Liver (tissue), 9 donors: ENCODE measurements around the gene ARMC9. TPM values are rescaled to one million over a fixed set of nuclear protein-coding genes. Genes with fewer than 3 reads are reported as not detected.

Experiments used
- DNase-seq: peaks from one replicate; pipeline ENCODE4 v3.0.0-alpha.2; 2017; ENCODE audit warnings: low spot score
- H3K27ac ChIP-seq, 2 donors: one replicate each; pipeline ENCODE4 v1.7.0; 2013; ENCODE audit warnings: inconsistent platforms in 2 of 2, low read length in 2 of 2, control low read depth in 1 of 2, low read depth in 1 of 2, mild to moderate bottlenecking in 1 of 2
- H3K27me3 ChIP-seq, 4 donors: one replicate each; pipeline versions ENCODE4 v1.6.1 to v1.7.0; 2013; ENCODE audit warnings: low read length in 3 of 4, inconsistent platforms in 1 of 4, mild to moderate bottlenecking in 1 of 4, moderate library complexity in 1 of 4; ENCODE audit not compliant: control insufficient read depth in 4 of 4, insufficient read depth in 4 of 4
- H3K36me3 ChIP-seq, 4 donors: one replicate each; pipeline versions ENCODE4 v1.6.1 to v1.7.0; 2013; ENCODE audit warnings: low read length in 3 of 4, mild to moderate bottlenecking in 3 of 4, low read depth in 1 of 4, moderate library complexity in 1 of 4; ENCODE audit not compliant: control insufficient read depth in 4 of 4, insufficient read depth in 3 of 4
- H3K4me1 ChIP-seq, 4 donors: one replicate each; pipeline versions ENCODE4 v1.6.1 to v1.7.0; 2013; ENCODE audit warnings: low read length in 3 of 4, mild to moderate bottlenecking in 3 of 4, moderate library complexity in 1 of 4; ENCODE audit not compliant: control insufficient read depth in 4 of 4, insufficient read depth in 4 of 4
- H3K4me3 ChIP-seq, 3 donors: one replicate each; pipeline versions ENCODE4 v1.6.1 to v1.7.0; 2013; ENCODE audit warnings: low read length in 3 of 3, control low read depth in 1 of 3, low read depth in 1 of 3, mild to moderate bottlenecking in 1 of 3
- H3K9ac ChIP-seq, 2 donors: one replicate each; pipeline ENCODE4 v1.7.0; 2013; ENCODE audit warnings: low read length in 2 of 2, mild to moderate bottlenecking in 2 of 2, moderate library complexity in 2 of 2, control low read depth in 1 of 2, low read depth in 1 of 2
- H3K9me3 ChIP-seq, 4 donors: one replicate each; pipeline versions ENCODE4 v1.6.1 to v1.7.0; 2013; ENCODE audit warnings: low read length in 3 of 4; ENCODE audit not compliant: control insufficient read depth in 4 of 4
- ATF3 ChIP-seq: IDR thresholded peaks from 2 replicates; pipeline ENCODE4 v1.6.1; 2016; ENCODE audit warnings: antibody characterized with exemption
- CTCF ChIP-seq: fragments of 150-350 bp; IDR thresholded peaks from 2 replicates; pipeline ENCODE4 v1.5.1; 2017; ENCODE audit warnings: improper control_type of control experiment, low read depth, low read length; ENCODE audit not compliant: missing input control
- EGR1 ChIP-seq, 2 donors: IDR thresholded peaks; 2 replicates each; pipeline ENCODE4 v1.6.1; 2016 to 2018; ENCODE audit warnings: antibody characterized with exemption in 2 of 2, low read depth in 2 of 2
- FOXA2 ChIP-seq: IDR thresholded peaks from 2 replicates; pipeline ENCODE4 v1.6.1; 2016; ENCODE audit warnings: antibody characterized with exemption
- GABPA ChIP-seq, 2 donors: IDR thresholded peaks in 1 of 2; conservative IDR thresholded peaks in 1 of 2; 2 replicates each; pipeline ENCODE4 v1.6.1; 2016; ENCODE audit warnings: antibody characterized with exemption in 2 of 2, mild to moderate bottlenecking in 1 of 2, moderate library complexity in 1 of 2
- HNF4A ChIP-seq, 2 donors: conservative IDR thresholded peaks; 2 replicates each; pipeline ENCODE4 v1.6.1; 2016; ENCODE audit warnings: antibody characterized with exemption in 2 of 2, mild to moderate bottlenecking in 2 of 2
- HNF4G ChIP-seq: IDR thresholded peaks from 2 replicates; pipeline ENCODE4 v1.6.1; 2016; ENCODE audit warnings: antibody characterized with exemption
- NR2F2 ChIP-seq: IDR thresholded peaks from 2 replicates; pipeline ENCODE4 v1.6.1; 2016; ENCODE audit warnings: antibody characterized with exemption
- RAD21 ChIP-seq, 2 donors: IDR thresholded peaks; 2 replicates each; pipeline ENCODE4 v1.6.1; 2016; ENCODE audit warnings: antibody characterized with exemption in 2 of 2, mild to moderate bottlenecking in 2 of 2
- TAF1 ChIP-seq: conservative IDR thresholded peaks from 2 replicates; pipeline ENCODE4 v1.6.1; 2016; ENCODE audit warnings: antibody characterized with exemption, mild to moderate bottlenecking
- YY1 ChIP-seq: IDR thresholded peaks from 2 replicates; pipeline ENCODE4 v1.6.1; 2016; ENCODE audit warnings: antibody characterized with exemption, mild to moderate bottlenecking
- WGBS: extraction: QIAGEN DNeasy Blood & Tissue Kit; methylation state at CpG from one replicate; pipeline ENCODE4 v1.1.7; 2013; 5-methylcytosine and 5-hydroxymethylcytosine counted together
- polyA plus RNA-seq, 2 donors: library from polyadenylated mRNA; stranded (reverse) in 1 of 2; unstranded in 1 of 2; fragments of 200-250 nt in 1 of 2; fragments of >200 nt in 1 of 2; fragmentation: Nextera tagmentation in 1 of 2; extraction: Ambion mirVana in 1 of 2; gene quantifications; one replicate each; pipeline versions ENCODE4 v1.2.1 to v1.2.3, GENCODE V29; 2013 to 2015
- total RNA-seq, 2 donors: library from RNA; depleted of rRNA; stranded (reverse); fragments of >200 nt; gene quantifications; one replicate each; pipeline ENCODE4 v1.2.3, GENCODE V29; 2014
- donor health status: healthy.
- donor health status: healthy.
- donor health status: healthy.
- donor health status: healthy.
- donor health status: healthy.

ARMC9 gene
- total and polyA plus RNA-seq, 4 donors, result 1.1 to 2.3 (median 1.8) TPM

- peak; percentile 13 for TF ChIP-seq CTCF
- no peak for TF ChIP-seq ATF3
- Histone ChIP-seq H3K9ac (no peak overlapping the region), H3K4me1 (peaks cover 4 to 20% (median 9%) of the 10 kb centered on the region in 4 donors), H3K27ac (no peak overlapping the region), H3K9me3 (no peaks in the 10 kb centered on the region), H3K27me3 (no peaks in the 10 kb centered on the region), H3K36me3 (no peaks in the 10 kb centered on the region), H3K4me3 (no peak overlapping the region)
- 78% methylated on average over 6 of the region's 6 CpGs for WGBS
- DNase-seq, result no peak
Observed at GRCh38 chr2:231410293-231411004, 212.0 kb downstream of the ARMC9 start.

GRCh38 chr2:231411237-231411636 is 212.8 kb downstream of the ARMC9 start:
- Histone ChIP-seq H3K36me3 (no peaks in the 10 kb centered on the region), H3K27ac (no peak overlapping the region), H3K4me1 (peaks cover 4 to 20% (median 9%) of the 10 kb centered on the region in 4 donors), H3K9ac (no peak overlapping the region), H3K4me3 (no peak overlapping the region), H3K27me3 (no peaks in the 10 kb centered on the region), H3K9me3 (no peaks in the 10 kb centered on the region)
- WGBS, result 74% methylated on average over 3 of the region's 3 CpGs
- no peak for DNase-seq
- TF ChIP-seq HNF4A (conservative IDR thresholded peaks at IDR 0.05), result no peak
- no peak for TF ChIP-seq TAF1
- TF ChIP-seq EGR1 (IDR thresholded peaks at IDR 0.05; ENCODE audit: low read depth in 2 of 2), result no peak
- TF ChIP-seq NR2F2, result no peak
- no peak for TF ChIP-seq FOXA2
- TF ChIP-seq YY1, result no peak
- no peak for TF ChIP-seq HNF4G

- Histone ChIP-seq H3K9ac (no peak overlapping the region), H3K36me3 (no peaks in the 10 kb centered on the region), H3K4me1 (peaks cover 4 to 20% (median 9%) of the 10 kb centered on the region in 4 donors), H3K27ac (peak overlapping the region in 1 of 2 donors; percentile 41), H3K4me3 (peak overlapping the region in 2 of 3 donors; percentile 38 to 53), H3K27me3 (no peaks in the 10 kb centered on the region), H3K9me3 (no peaks in the 10 kb centered on the region)
- WGBS, result 10% methylated on average over 67 of the region's 67 CpGs
- TF ChIP-seq TAF1, result no peak
- TF ChIP-seq GABPA (IDR thresholded peaks at IDR 0.05 in 1 of 2, conservative IDR thresholded peaks at IDR 0.05 in 1 of 2), result no peak
- TF ChIP-seq CTCF, result peak; percentile 76
- TF ChIP-seq HNF4A (conservative IDR thresholded peaks at IDR 0.05), result peak in 1 of 2 donors; percentile 26
- TF ChIP-seq RAD21 (IDR thresholded peaks at IDR 0.05), result peak; percentile 77 to 85
- DNase-seq, result peak; percentile 88
Observed at GRCh38 chr2:231411831-231412617, 213.6 kb downstream of the ARMC9 start.
